CD4-positive, alpha-beta T cell treated with Interleukin-4 for 1 hour (primary cell): Measurements from ENCODE around the gene MYRFL.
"Not testable (repeated sequence)": the region's sequence is repeated elsewhere in the genome, so short reads cannot be mapped to it uniquely, and the experiment has no call there.

ENCODE experiments used
- DNase-seq, 2 donors: peaks; one replicate each; pipeline ENCODE4 v3.0.0-alpha.2; 2020 to 2022

MYRFL gene

GRCh38 chr12:69824966-69825560 lies at the start of gene MYRFL:
Gene MYRFL (plus strand): TSS chr12:69825227. CDS start chr12:69825518, 291 bp downstream.
- DNase-seq = no peak

GRCh38 chr12:69779928-69780327 lies 45.1 kb upstream of the MYRFL start:
- DNase-seq = no peak

GRCh38 chr12:69783365-69783764 lies 41.7 kb upstream of the MYRFL start:
- no peak for DNase-seq

GRCh38 chr12:69789351-69789750 lies 35.7 kb upstream of the MYRFL start:
- no peak for DNase-seq

- no peak for DNase-seq
These were observed 32.5 kb upstream of the MYRFL start for GRCh38 chr12:69792533-69792932.

- not testable (repeated sequence) for DNase-seq
These were observed 17.7 kb upstream of the MYRFL start for GRCh38 chr12:69807101-69807897.

- no peak for DNase-seq
These were observed 14.0 kb upstream of the MYRFL start for GRCh38 chr12:69810870-69811498.

- DNase-seq = no peak
These were observed 8.9 kb upstream of the MYRFL start for GRCh38 chr12:69816082-69816481.

- no peak for DNase-seq
These were observed 4.0 kb upstream of the MYRFL start for GRCh38 chr12:69821032-69821455.

- no peak for DNase-seq
These were observed 3.4 kb upstream of the MYRFL start for GRCh38 chr12:69821456-69822159.

- no peak for DNase-seq
These were observed 2.7 kb upstream of the MYRFL start for GRCh38 chr12:69822201-69822860.

GRCh38 chr12:69824028-69824427 lies 999 bp upstream of the MYRFL start:
- no peak for DNase-seq

- DNase-seq = no peak
These were observed 3.9 kb downstream of the MYRFL start for GRCh38 chr12:69828897-69829296.

- no peak for DNase-seq
These were observed 8.7 kb downstream of the MYRFL start for GRCh38 chr12:69833696-69834095.

GRCh38 chr12:69834147-69834546 lies 9.1 kb downstream of the MYRFL start:
- no peak for DNase-seq

- DNase-seq = no peak
These were observed 9.5 kb downstream of the MYRFL start for GRCh38 chr12:69834576-69834975.

GRCh38 chr12:69835081-69835480 lies 10.1 kb downstream of the MYRFL start:
- DNase-seq = no peak

GRCh38 chr12:69836015-69836414 lies 11.0 kb downstream of the MYRFL start:
- DNase-seq = no peak

- no peak for DNase-seq
These were observed 12.2 kb downstream of the MYRFL start for GRCh38 chr12:69837191-69837590.

GRCh38 chr12:69837657-69838415 lies 12.8 kb downstream of the MYRFL start:
- DNase-seq = no peak

GRCh38 chr12:69840727-69841126 lies 15.7 kb downstream of the MYRFL start:
- no peak for DNase-seq

GRCh38 chr12:69843608-69844007 lies 18.6 kb downstream of the MYRFL start:
- no peak for DNase-seq
